HepG2 (cell line): Measurements from ENCODE around the gene SIX4. TPM values are rescaled to one million over a fixed set of nuclear protein-coding genes. Genes with fewer than 3 reads are reported as not detected.

ENCODE experiments used
- ATAC-seq: fragments of 200-7000 bp; cut with Tn5 transposase; 3 replicates; pipeline ENCODE4 v1.9.1; 2020; ENCODE audit warnings: mild to moderate bottlenecking, moderate library complexity
- BruUV-seq: library from RNA; stranded (reverse); fragments of 400-500 nt; replicated peaks from 2 replicates; lab custom pipeline; 2021; lab: Mats Ljungman, UMichigan
- CTCF ChIA-PET: fragments of 300-600 bp; formaldehyde crosslinking; extraction: SDS; loops from one replicate; lab custom pipeline; 2021; ENCODE audit warnings: low total read pairs, inconsistent platforms, low intra/inter-chr PET ratio; lab: Yijun Ruan, JAX
- POLR2A ChIA-PET: fragments of 350-600 bp; sonication (Branson Sonifier 250); formaldehyde crosslinking; loops from one replicate; lab custom pipeline; 2020; ENCODE audit warnings: antibody characterized with exemption, inconsistent platforms; lab: Yijun Ruan, JAX
- DNase-seq: peaks from one replicate; pipeline ENCODE4 v3.0.0-alpha.2; 2015; ENCODE audit warnings: low spot score
- FAIRE-seq: peaks from 3 replicates; lab custom pipeline; 2011; peaks lifted over from hg19 to GRCh38; lab: Jason Lieb, UNC
- H2AFZ ChIP-seq: one replicate; pipeline ENCODE4 v1.6.1; 2011; ENCODE audit warnings: low read length, inconsistent platforms
- H3K27ac ChIP-seq: fragments of 300-600 bp; 3 replicates; pipeline ENCODE4 v1.8.0; 2011; ENCODE audit warnings: mixed run types, mild to moderate bottlenecking, mixed read lengths, low read length, inconsistent platforms; ENCODE audit not compliant: insufficient read depth; ENCODE audit errors: extremely low read length
- H3K27me3 ChIP-seq, 2 experiments: fragments of 200-600 bp in 1 of 2; 2 replicates in 1 of 2; 3 replicates in 1 of 2; pipeline versions ENCODE4 v1.6.0 to v1.8.0; 2011; ENCODE audit warnings: low read length in 2 of 2, mild to moderate bottlenecking in 2 of 2, moderate library complexity in 2 of 2, inconsistent platforms in 1 of 2; ENCODE audit not compliant: insufficient read depth in 2 of 2, control insufficient read depth in 1 of 2
- H3K36me3 ChIP-seq, 2 experiments: fragments of 200-600 bp in 1 of 2; replicated peaks in 1 of 2; 2 replicates in 1 of 2; 3 replicates in 1 of 2; pipeline versions ENCODE4 v1.5.1 to v1.8.0; 2011; ENCODE audit warnings: low read length in 2 of 2, inconsistent platforms in 1 of 2; ENCODE audit not compliant: insufficient read depth in 2 of 2, control insufficient read depth in 1 of 2
- H3K4me1 ChIP-seq: 2 replicates; pipeline ENCODE4 v1.5.1; 2012; ENCODE audit warnings: low read length, inconsistent platforms; ENCODE audit not compliant: insufficient read depth
- H3K4me2 ChIP-seq: 2 replicates; pipeline ENCODE4 v1.6.0; 2011; ENCODE audit warnings: low read depth, low read length, inconsistent platforms
- H3K4me3 ChIP-seq, 3 experiments: fragments of 200-600 bp in 1 of 3; sonication (generic), shearing (Covaris generic) in 1 of 3; replicated peaks in 1 of 3; 2 replicates each; pipeline ENCODE4 v1.5.1; 2011 to 2016; ENCODE audit warnings: low read length in 3 of 3, inconsistent platforms in 2 of 3, low read depth in 2 of 3, mild to moderate bottlenecking in 2 of 3, control low read depth in 1 of 3, mixed read lengths in 1 of 3; ENCODE audit not compliant: insufficient read depth in 1 of 3
- H3K79me2 ChIP-seq: one replicate; pipeline ENCODE4 v1.6.1; 2011; ENCODE audit warnings: low read length, inconsistent platforms; ENCODE audit not compliant: insufficient read depth
- H3K9ac ChIP-seq: 2 replicates; pipeline ENCODE4 v1.6.0; 2011; ENCODE audit warnings: mild to moderate bottlenecking, low read depth, low read length, inconsistent platforms; ENCODE audit not compliant: insufficient read depth
- H3K9me3 ChIP-seq: 2 replicates; pipeline ENCODE4 v1.5.1; 2012; ENCODE audit warnings: mild to moderate bottlenecking, low read length
- H4K20me1 ChIP-seq: 2 replicates; pipeline ENCODE4 v1.6.0; 2011; ENCODE audit warnings: inconsistent platforms, mild to moderate bottlenecking, low read length, moderate library complexity; ENCODE audit not compliant: insufficient read depth
- BHLHE40 ChIP-seq: IDR thresholded peaks from 2 replicates; pipeline ENCODE4 v1.6.1; 2011; ENCODE audit warnings: low read length, improper control_type of control experiment
- NFKB2 ChIP-seq: sonication (generic); formaldehyde crosslinking; IDR thresholded peaks from 2 replicates; pipeline ENCODE4 v1.4.0; 2020; ENCODE audit warnings: missing genetic modification reagents, borderline replicate concordance
- RFX5 ChIP-seq: IDR thresholded peaks from 2 replicates; pipeline ENCODE4 v1.6.1; 2011; ENCODE audit warnings: low read depth, low read length, improper control_type of control experiment
- RFXANK ChIP-seq: IDR thresholded peaks from 2 replicates; pipeline ENCODE4 v1.6.1; 2016
- SP4 ChIP-seq: sonication (generic); formaldehyde crosslinking; IDR thresholded peaks from 2 replicates; pipeline ENCODE4 v1.8.1; 2023; ENCODE audit warnings: mild to moderate bottlenecking, missing genetic modification reagents
- SRSF9 ChIP-seq: fragments of 200-400 bp; formaldehyde crosslinking; IDR thresholded peaks from 2 replicates; pipeline ENCODE4 v1.6.1; 2018; ENCODE audit warnings: borderline replicate concordance, mild to moderate bottlenecking, low read depth, low read length; ENCODE audit not compliant: insufficient read depth, poor library complexity, severe bottlenecking
- ZNF234 ChIP-seq: sonication (generic); formaldehyde crosslinking; conservative IDR thresholded peaks from 2 replicates; pipeline ENCODE4 v1.5.1; 2020; ENCODE audit warnings: mild to moderate bottlenecking, missing genetic modification reagents
- ZNF615 ChIP-seq: sonication (generic); formaldehyde crosslinking; IDR thresholded peaks from 2 replicates; pipeline ENCODE4 v1.5.0; 2020; ENCODE audit warnings: mild to moderate bottlenecking, missing genetic modification reagents, borderline replicate concordance
- ZNF619 ChIP-seq: sonication (generic); formaldehyde crosslinking; IDR thresholded peaks from 2 replicates; pipeline ENCODE4 v1.4.0; 2020; ENCODE audit warnings: mild to moderate bottlenecking, missing genetic modification reagents
- ZNF775 ChIP-seq: sonication (generic); formaldehyde crosslinking; IDR thresholded peaks from 2 replicates; pipeline ENCODE4 v1.4.0; 2020; ENCODE audit warnings: missing genetic modification reagents, mild to moderate bottlenecking, moderate library complexity, borderline replicate concordance
- WGBS: methylation state at CpG from one replicate; pipeline ENCODE4 v1.1.6; 2017; ENCODE audit warnings: low lambda C conversion rate; 5-methylcytosine and 5-hydroxymethylcytosine counted together
- in situ Hi-C: cut with HindIII; loops from 2 replicates; pipeline ENCODE4 v1.10.0; 2017; ENCODE audit warnings: low pct_unique_long_range_greater_than_20kb; ENCODE audit not compliant: extremely low pct_ligation_motif_present
- intact Hi-C: fragments of 100-400 bp; cut with micrococcal nuclease; formaldehyde crosslinking; loops from one replicate; pipeline ENCODE4 v1.10.0; 2022; ENCODE audit not compliant: unreplicated experiment
- polyA plus RNA-seq, 8 experiments: library from polyadenylated mRNA; depleted of rRNA in 3 of 8; stranded (reverse) in 7 of 8; unstranded in 1 of 8; fragments of >200 nt; fragmentation: Illumina TruSeq in 4 of 8; extraction: Trizol in 4 of 8; gene quantifications; 2 replicates each; pipeline versions ENCODE4 v1.2.1 to v1.2.3, GENCODE V29; 2011 to 2016; ENCODE audit warnings: low read depth in 4 of 8, missing spikeins in 1 of 8, mixed read lengths in 1 of 8; ENCODE audit not compliant: insufficient read depth in 1 of 8
- total RNA-seq, 5 experiments: library from RNA; depleted of rRNA; stranded (reverse); fragments of >200 nt; fragmentation: Illumina TruSeq; extraction: Trizol; gene quantifications; 2 replicates each; pipeline ENCODE4 v1.2.3, GENCODE V29; 2016; ENCODE audit warnings: low read depth in 1 of 5
- TF ChIP-seq, protein P1 (sequence below): sonication (generic); formaldehyde crosslinking; IDR thresholded peaks from 2 replicates; pipeline ENCODE4 v1.5.0; 2020; ENCODE audit warnings: mild to moderate bottlenecking, missing genetic modification reagents
- TF ChIP-seq, protein P2 (sequence below): IDR thresholded peaks from 2 replicates; pipeline ENCODE4 v1.6.1; 2018; ENCODE audit warnings: missing genetic modification reagents, mild to moderate bottlenecking, missing compliant biosample characterization
- TF ChIP-seq, protein P3 (sequence below): sonication (generic); formaldehyde crosslinking; IDR thresholded peaks from 2 replicates; pipeline ENCODE4 v1.4.0; 2020; ENCODE audit warnings: missing genetic modification reagents

SIX4 gene
- total and polyA plus RNA-seq, 2 of the 13 experiments (the other 11 are each of a cell fraction or from before 2014, with no cell fraction given) = 5.0 to 6.0 TPM

DNA sequence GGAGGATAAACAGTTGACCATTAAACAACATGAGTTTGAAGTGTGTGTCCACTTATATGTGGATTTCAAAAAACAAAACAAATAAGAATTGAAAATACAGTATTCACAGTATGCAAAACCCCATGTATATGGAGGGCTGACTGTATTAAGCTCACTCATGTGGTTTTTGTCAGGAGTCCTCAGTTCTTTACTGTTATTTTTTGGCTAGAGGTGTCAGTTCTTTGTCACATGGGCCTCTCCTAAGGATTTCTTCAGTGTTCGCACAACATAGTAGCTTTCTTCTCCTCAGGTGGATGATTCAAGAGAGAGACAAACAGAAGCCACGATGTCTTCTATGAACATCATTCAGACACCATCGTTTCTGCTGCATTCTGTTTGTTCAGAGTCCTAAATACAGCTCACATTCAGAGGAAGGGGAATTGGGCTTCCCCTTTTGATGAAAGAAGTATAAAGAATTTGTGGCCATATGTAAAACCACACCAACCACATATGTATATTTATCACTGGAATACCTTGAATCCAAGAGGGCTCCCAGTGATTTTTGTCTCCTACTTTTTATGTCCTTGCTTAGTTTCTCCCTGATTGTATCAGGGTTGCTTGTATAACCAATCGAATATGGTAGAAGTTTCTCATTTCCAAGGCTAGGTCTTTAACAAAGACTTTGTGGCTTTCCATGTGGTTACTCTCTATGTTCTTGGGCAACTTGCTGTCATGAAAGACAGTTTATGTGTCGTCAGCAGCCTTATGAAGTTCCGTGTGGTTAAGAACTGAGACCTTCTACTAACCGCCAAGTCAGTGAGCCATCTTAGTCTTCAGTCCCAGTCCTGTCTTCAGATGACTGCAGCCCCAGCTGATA is 29.3 kb upstream of the SIX4 start:
- WGBS = 99% methylated on average over 7 of the region's 7 CpGs
- no peak for ATAC-seq

DNA sequence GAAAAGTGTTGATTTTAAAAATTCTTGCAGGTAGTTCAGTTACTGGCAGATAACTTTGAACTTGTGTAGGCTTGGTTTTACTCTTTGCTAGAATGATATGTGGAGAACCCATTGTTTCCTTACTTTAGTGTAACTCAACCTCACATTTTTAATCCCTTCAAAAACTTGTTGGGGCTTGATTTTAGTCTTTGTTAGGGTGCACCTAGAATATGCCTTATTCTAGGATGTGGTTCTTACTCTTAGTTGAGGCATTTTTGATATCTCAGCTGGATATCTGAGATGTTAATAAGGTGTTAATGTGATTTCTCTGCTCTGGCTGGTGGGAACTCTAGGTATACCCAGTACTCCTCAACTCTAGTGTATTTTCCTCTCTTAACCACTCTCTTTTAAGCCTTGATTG is 20.4 kb upstream of the SIX4 start:
- in situ Hi-C loops (no loop called here), intact Hi-C loops (no loop called here)
- Histone ChIP-seq H3K36me3 (no peaks in the 10 kb centered on the region; a peak in 1 of 5 replicates), H3K4me2 (no peak overlapping the region), H3K27ac (no peak overlapping the region), H3K9me3 (no peaks in the 10 kb centered on the region), H3K4me3 (no peak overlapping the region), H3K9ac (no peak overlapping the region), H2AFZ (no peak overlapping the region), H4K20me1 (peaks cover 7% of the 10 kb centered on the region; the same call in 1 of the 2 replicates), H3K79me2 (peaks cover 76% of the 10 kb centered on the region), H3K4me1 (no peaks in the 10 kb centered on the region), H3K27me3 (no peaks in the 10 kb centered on the region)
- DNase-seq (no peak), ATAC-seq (no peak), FAIRE-seq (no peak)
- ChIA-PET POLR2A (no interaction called here), CTCF (no interaction called here)
- no TSS peak for BruUV-seq
- TF ChIP-seq, protein P1, sequence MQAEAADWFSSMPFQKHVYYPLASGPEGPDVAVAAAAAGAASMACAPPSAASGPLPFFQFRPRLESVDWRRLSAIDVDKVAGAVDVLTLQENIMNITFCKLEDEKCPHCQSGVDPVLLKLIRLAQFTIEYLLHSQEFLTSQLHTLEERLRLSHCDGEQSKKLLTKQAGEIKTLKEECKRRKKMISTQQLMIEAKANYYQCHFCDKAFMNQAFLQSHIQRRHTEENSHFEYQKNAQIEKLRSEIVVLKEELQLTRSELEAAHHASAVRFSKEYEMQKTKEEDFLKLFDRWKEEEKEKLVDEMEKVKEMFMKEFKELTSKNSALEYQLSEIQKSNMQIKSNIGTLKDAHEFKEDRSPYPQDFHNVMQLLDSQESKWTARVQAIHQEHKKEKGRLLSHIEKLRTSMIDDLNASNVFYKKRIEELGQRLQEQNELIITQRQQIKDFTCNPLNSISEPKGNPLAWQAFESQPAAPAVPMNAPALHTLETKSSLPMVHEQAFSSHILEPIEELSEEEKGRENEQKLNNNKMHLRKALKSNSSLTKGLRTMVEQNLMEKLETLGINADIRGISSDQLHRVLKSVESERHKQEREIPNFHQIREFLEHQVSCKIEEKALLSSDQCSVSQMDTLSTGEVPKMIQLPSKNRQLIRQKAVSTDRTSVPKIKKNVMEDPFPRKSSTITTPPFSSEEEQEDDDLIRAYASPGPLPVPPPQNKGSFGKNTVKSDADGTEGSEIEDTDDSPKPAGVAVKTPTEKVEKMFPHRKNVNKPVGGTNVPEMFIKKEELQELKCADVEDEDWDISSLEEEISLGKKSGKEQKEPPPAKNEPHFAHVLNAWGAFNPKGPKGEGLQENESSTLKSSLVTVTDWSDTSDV (CRISPR knock-in tag) = no peak
- TF ChIP-seq NFKB2 (CRISPR knock-in tag) (no peak), RFXANK (CRISPR knock-in tag) (no peak), ZNF619 (CRISPR knock-in tag) (no peak), SP4 (no peak), BHLHE40 (no peak), ZNF615 (CRISPR knock-in tag) (no peak), ZNF775 (CRISPR knock-in tag) (no peak), SRSF9 (no peak), RFX5 (no peak)
- TF ChIP-seq, protein P2, sequence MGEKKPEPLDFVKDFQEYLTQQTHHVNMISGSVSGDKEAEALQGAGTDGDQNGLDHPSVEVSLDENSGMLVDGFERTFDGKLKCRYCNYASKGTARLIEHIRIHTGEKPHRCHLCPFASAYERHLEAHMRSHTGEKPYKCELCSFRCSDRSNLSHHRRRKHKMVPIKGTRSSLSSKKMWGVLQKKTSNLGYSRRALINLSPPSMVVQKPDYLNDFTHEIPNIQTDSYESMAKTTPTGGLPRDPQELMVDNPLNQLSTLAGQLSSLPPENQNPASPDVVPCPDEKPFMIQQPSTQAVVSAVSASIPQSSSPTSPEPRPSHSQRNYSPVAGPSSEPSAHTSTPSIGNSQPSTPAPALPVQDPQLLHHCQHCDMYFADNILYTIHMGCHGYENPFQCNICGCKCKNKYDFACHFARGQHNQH (CRISPR knock-in tag) = no peak

More for the DNA sequence above, 29.3 kb upstream of the SIX4 start:
- no TSS peak for BruUV-seq
- peaks cover 65% of the 10 kb centered on the region for H3K79me2 ChIP-seq
- no peaks in the 10 kb centered on the region for H3K9me3 ChIP-seq
- no peak for TF ChIP-seq ZNF234
- TF ChIP-seq, protein P3, sequence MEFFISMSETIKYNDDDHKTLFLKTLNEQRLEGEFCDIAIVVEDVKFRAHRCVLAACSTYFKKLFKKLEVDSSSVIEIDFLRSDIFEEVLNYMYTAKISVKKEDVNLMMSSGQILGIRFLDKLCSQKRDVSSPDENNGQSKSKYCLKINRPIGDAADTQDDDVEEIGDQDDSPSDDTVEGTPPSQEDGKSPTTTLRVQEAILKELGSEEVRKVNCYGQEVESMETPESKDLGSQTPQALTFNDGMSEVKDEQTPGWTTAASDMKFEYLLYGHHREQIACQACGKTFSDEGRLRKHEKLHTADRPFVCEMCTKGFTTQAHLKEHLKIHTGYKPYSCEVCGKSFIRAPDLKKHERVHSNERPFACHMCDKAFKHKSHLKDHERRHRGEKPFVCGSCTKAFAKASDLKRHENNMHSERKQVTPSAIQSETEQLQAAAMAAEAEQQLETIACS (CRISPR knock-in tag) = no peak
- no peaks in the 10 kb centered on the region; the same call in 1 of the 2 replicates for H4K20me1 ChIP-seq
- H3K4me2 ChIP-seq = no peak overlapping the region
- peaks cover 0 to 2% of the 10 kb centered on the region in 2 experiments; a peak in 1 of 5 replicates for H3K36me3 ChIP-seq
- ChIA-PET CTCF (no interaction called here), POLR2A (no interaction called here)
- intact Hi-C loops = no loop called here
- in situ Hi-C loops = no loop called here
- no peaks in the 10 kb centered on the region for H3K4me1 ChIP-seq
- no peak overlapping the region for H3K9ac ChIP-seq
- no peak overlapping the region for H2AFZ ChIP-seq
- no peak overlapping the region for H3K4me3 ChIP-seq
- DNase-seq (no peak), FAIRE-seq (no peak)
- no peak overlapping the region for H3K27ac ChIP-seq
- no peaks in the 10 kb centered on the region for H3K27me3 ChIP-seq
